ENCODE measurements around the gene TM9SF2.
"Not testable (repeated sequence)": the region's sequence is repeated elsewhere in the genome, so short reads cannot be mapped to it uniquely, and the experiment has no call there.

The TM9SF2 gene, protein sequence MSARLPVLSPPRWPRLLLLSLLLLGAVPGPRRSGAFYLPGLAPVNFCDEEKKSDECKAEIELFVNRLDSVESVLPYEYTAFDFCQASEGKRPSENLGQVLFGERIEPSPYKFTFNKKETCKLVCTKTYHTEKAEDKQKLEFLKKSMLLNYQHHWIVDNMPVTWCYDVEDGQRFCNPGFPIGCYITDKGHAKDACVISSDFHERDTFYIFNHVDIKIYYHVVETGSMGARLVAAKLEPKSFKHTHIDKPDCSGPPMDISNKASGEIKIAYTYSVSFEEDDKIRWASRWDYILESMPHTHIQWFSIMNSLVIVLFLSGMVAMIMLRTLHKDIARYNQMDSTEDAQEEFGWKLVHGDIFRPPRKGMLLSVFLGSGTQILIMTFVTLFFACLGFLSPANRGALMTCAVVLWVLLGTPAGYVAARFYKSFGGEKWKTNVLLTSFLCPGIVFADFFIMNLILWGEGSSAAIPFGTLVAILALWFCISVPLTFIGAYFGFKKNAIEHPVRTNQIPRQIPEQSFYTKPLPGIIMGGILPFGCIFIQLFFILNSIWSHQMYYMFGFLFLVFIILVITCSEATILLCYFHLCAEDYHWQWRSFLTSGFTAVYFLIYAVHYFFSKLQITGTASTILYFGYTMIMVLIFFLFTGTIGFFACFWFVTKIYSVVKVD

DNA sequence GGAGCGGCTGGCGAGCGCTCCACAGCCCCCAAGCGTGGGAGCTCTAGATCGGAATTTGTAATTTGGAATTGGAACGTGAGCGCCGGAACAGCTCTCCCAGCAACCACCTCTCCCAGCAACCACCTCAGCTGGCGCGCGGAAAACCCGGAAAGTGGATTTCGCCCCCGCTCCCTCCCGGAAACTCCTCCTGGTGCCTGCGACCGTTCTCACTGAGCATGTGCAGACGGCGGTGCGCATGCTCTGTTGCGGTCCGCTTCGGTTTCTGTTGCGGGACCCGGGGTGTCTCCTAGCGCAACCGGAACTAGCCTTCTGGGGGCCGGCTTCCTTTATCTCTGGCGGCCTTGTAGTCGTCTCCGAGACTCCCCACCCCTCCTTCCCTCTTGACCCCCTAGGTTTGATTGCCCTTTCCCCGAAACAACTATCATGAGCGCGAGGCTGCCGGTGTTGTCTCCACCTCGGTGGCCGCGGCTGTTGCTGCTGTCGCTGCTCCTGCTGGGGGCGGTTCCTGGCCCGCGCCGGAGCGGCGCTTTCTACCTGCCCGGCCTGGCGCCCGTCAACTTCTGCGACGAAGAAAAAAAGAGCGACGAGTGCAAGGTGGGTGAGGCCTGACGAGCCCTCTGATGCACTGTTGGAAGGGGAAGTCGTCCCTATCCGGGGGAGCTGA, at the start of gene TM9SF2:
Gene TM9SF2, plus strand, starts transcription at position 289 of the 664 bp plus-strand sequence. Its CDS starts 135 bp downstream, at position 424.
- DNase-seq, result peak; percentile 95

GRCh38 chr13:99454518-99455183, 46.6 kb upstream of the TM9SF2 start:
- DNase-seq, result no peak

- no peak for DNase-seq
Observed at GRCh38 chr13:99459099-99459850, 42.0 kb upstream of the TM9SF2 start.

- not testable (repeated sequence) for DNase-seq
Observed at GRCh38 chr13:99460802-99461201, 40.5 kb upstream of the TM9SF2 start.

DNA sequence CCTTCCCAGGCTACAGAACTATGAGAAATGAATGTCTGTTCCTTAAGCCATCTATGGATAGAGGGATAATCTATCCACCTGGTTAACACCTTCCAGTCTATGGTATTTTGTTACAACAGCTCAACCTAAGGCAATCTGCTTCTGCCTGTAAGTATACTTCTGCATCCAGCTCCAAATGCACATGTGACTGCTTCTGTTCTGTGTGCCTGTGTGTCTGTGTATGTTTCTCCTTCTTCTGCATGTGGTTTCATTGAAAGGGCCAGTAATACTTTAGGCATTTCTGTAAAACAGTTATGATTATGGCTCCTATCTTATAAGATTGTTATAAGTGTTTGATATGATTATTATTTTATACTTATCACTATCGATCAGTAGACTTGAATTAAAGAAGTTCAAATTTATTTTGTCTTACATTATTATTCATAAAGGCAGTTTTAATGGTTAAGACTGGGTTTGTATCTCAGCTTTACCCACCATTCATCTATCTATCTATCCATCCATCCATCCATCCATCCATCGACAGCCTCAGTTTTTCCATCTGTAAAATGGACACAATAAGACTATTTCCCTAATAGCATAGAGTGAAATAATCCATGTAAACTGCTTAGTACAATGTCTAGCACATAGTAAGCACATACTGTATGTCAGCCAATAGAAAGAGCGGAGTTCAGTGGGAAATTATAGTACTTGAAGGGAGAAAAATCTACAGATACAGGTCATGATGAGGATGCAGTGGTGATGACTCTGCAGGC, 37.5 kb upstream of the TM9SF2 start:
- DNase-seq, result no peak

GRCh38 chr13:99464441-99464949, 36.8 kb upstream of the TM9SF2 start:
- no peak for DNase-seq

DNA sequence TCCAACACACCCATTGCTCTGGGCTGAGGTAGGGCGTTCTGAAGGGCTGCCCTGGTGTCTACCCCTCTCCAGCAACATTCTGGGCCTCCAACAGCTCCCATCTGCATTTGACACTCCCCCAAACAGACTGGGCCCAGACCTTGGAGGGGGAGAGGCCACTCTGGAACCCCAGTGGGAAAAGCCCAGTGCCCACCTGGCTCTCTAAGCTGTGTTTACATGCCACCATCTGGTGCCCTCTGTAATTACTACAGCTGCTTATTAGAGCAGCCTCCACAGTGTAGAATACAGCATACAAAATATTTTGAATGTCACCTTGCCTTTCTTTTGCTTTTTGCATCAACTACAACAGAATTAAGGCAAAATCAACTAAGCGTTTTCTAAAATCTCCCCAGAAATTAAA, 35.8 kb upstream of the TM9SF2 start:
- peak; percentile 72 for DNase-seq

GRCh38 chr13:99467764-99468163, 33.5 kb upstream of the TM9SF2 start:
- DNase-seq, result no peak

DNA sequence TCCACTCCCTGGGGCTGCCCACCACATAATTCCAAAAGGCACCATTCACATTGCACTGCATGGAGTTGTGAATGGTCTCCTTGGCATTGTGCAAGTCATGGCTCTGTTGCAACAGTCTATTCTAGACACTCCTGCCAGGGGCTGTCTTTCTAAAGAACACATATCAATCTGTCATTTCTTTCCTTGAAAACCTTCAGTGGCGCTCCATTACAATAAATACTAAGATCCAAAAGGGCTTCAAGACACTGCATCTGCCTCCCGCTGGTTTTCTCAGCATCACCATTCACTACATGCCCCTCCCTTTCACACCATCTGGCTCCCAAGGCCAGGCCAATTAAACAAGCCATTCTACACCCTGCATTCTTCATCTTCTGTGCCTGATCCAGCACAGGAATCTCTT, 32.2 kb upstream of the TM9SF2 start:
- no peak for DNase-seq

DNA sequence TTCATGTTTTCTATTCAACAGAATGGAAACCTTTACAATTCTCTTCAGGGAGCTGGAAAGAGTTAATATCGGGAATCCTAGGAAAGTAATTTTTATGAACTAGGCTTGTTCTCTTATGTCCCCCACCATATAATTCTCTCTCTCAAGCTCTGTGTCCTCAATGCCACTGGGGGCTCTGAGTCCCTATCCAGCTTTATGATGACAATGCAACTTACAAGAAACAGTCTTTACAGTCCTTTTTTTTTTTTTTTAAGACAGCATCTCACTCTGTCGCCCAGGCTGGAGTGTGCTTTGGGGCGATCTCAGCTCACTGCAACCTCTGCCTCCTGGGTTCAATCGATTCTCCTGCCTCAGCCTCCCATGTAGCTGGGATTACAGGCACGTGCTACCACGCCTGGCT, 31.2 kb upstream of the TM9SF2 start:
- DNase-seq, result no peak

DNA sequence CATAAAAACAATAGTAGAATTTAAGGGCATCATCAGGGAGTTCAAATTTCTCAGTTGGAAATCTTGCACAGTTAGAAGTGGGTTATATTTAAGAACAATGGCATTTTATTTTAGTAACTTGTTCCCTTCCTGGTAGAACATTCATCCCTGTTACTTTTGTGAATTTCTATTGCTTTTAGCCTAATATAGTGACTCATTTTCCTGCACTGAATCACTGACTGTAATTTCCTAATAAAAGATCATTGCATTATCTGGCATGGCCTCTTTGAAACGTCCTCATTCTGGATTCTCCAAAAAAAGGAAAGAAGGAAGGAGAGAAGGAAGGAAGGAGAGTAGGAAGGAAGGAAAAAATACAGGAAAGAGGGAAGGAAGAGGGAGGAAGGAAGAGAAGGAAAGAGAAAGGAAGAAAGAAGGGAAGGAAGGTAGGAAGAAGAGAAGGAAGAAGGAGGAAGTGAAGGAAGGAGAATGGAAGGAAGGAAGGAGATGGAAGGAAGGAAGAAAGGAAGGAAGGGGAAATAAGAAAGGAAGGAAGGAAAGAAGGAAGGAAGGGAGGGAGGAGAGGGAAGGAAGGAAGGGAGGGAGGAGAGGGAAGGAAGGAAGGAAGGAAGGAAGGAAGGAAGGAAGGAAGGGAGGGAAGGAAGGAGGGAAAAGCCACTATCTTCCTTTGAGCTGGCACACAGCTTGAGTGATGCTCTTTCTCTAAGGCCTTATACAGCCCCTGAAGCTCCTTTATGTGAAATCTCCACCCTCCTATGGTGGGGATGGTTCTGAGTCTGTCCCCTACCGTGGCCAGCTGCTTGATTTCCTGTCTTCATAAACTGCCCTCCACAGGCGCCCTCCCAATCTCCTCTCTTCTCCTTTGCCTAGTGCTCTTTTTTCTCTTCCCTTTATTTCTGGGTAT, 29.8 kb upstream of the TM9SF2 start:
- no peak for DNase-seq

GRCh38 chr13:99472122-99472440, 29.2 kb upstream of the TM9SF2 start:
- DNase-seq, result no peak

- DNase-seq, result no peak
Observed at GRCh38 chr13:99473515-99473914, 27.8 kb upstream of the TM9SF2 start.

DNA sequence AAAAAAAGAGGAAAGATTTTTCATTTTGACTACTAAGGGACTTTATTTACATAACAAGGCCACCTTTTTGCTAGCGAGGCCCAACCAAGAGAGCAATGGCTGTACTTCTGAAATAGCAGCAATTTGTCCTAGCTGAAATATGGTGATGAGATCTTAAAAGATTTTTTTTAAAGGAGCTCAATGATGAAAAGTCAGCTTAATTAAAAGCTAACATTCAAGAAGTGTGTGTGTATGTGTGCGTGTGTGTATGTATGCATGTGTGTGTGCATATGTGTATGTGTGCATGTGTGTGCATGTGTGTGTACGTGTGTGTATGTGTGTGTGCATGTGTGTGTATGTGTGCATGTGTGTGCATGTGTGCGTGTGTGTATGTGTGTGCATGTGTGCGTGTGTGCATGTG, 24.6 kb upstream of the TM9SF2 start:
- DNase-seq, result no peak

DNA sequence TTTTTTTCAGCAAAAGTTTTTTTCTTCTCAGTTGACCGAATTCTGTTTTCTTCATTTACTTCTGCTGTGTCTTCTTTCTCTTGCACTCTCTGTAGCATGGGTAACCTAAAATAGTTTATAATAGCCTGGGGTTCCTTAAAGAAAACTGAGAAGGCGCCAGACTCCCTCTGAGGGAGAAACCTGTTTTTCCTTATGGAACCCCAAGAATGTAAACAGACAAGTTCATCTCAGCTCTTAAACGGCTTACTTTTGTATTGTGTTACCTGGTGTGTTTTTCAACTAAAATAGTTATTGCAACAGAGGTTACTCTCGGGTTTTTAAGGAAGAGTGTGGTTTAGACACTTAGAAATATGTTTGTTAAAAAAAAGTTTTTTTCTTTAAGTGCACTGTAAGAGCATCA, 23.8 kb upstream of the TM9SF2 start:
- no peak for DNase-seq

- no peak for DNase-seq
Observed at GRCh38 chr13:99481366-99481765, 19.9 kb upstream of the TM9SF2 start.

DNA sequence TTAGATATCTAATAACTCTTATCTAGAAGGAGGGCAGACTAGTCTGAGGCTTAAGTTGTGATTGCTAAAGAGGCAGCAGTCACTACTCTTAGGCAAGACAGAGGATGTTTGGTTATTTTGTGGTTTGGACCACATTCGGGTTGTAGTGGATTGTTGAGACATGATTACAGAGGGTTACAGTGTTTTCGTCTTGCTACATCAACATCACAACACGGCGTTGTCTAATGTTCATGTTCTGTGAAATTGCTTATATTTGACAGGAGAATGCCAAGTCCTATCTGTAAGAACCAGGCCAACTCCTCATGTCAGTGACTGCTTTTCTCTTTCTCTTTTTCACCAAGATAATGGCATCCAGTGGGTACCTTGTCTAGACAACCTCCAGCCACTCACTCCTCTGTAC, 16.8 kb upstream of the TM9SF2 start:
- no peak for DNase-seq

GRCh38 chr13:99486996-99487395, 14.3 kb upstream of the TM9SF2 start:
- no peak for DNase-seq

DNA sequence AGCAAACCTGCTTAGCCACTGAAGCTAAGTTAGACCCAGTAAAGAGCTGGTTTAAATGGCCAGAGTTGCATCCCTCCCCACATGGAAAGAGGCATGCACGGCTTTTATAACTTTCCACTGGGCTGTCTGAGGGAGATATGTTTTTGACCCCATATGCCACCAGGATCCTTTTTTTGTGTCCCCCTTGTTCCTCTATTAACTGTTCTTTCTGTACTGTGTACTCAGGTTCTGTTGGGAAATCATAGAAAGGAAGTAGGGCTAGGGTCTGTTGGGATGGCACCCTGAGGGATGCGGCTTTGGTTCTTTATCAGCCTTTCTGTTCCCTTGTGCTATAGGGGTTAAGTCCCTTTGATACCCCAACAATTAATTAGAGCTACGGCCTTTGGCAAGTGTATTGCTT, 12.2 kb upstream of the TM9SF2 start:
- DNase-seq, result no peak

DNA sequence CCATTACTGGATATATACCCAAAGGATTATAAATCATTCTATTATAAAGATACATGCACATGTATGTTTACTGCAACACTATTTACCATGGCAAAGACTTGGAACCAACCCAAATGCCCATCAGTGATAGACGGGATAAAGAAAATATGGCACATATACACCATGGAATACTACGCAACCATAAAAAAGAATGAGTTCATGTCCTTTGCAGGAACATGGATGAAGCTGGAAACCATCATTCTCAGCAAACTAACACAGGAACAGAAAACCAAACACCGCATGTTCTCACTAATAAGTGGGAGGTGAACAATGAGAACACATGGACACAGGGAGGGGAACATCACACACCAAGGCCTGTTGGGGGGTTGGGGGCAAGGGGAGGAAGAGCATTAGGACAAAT, 9.5 kb upstream of the TM9SF2 start:
- not testable (repeated sequence) for DNase-seq
